Hepatocyte (in vitro differentiated cells): ENCODE results near the gene ARHGEF26.

Source experiments
- EZH2 ChIP-seq: fragments of 200-600 bp; sonication (generic); IDR thresholded peaks from 2 replicates; pipeline ENCODE4 v1.6.1; 2016; ENCODE audit warnings: antibody characterized with exemption, mild to moderate bottlenecking, borderline replicate concordance
- EZH2phosphoT487 ChIP-seq: fragments of 200-600 bp; sonication (generic); IDR thresholded peaks from one replicate; pipeline ENCODE4 v1.6.1; 2018; ENCODE audit warnings: antibody characterized with exemption, mild to moderate bottlenecking, low read depth, moderate library complexity; ENCODE audit not compliant: unreplicated experiment, severe bottlenecking
- TF ChIP-seq, protein P1 (sequence below): fragments of 200-600 bp; sonication (generic); IDR thresholded peaks from 2 replicates; pipeline ENCODE4 v1.5.1; 2016; ENCODE audit warnings: antibody characterized with exemption, mild to moderate bottlenecking; ENCODE audit not compliant: poor library complexity

DNA sequence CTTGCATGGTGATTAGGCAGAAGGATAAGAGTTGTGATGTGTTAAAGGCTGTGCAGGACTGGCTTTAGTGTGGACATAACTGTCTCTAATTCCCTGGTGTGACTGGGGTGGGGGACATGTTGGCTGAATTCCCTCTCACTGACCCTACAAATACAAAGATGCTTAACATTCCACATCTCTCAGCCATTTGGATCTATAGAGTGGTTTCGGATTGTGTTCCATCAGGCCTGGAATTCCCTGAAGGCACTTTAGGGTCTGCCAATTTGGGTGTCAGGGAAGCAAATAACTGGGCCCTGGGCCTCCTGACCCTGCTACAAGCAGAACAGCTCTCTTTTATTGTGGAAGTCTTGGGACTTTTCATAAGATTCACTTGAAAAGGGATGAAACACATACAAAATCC lies 56.2 kb downstream of the ARHGEF26 start:
- TF ChIP-seq, protein P1, sequence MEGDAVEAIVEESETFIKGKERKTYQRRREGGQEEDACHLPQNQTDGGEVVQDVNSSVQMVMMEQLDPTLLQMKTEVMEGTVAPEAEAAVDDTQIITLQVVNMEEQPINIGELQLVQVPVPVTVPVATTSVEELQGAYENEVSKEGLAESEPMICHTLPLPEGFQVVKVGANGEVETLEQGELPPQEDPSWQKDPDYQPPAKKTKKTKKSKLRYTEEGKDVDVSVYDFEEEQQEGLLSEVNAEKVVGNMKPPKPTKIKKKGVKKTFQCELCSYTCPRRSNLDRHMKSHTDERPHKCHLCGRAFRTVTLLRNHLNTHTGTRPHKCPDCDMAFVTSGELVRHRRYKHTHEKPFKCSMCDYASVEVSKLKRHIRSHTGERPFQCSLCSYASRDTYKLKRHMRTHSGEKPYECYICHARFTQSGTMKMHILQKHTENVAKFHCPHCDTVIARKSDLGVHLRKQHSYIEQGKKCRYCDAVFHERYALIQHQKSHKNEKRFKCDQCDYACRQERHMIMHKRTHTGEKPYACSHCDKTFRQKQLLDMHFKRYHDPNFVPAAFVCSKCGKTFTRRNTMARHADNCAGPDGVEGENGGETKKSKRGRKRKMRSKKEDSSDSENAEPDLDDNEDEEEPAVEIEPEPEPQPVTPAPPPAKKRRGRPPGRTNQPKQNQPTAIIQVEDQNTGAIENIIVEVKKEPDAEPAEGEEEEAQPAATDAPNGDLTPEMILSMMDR, result no peak
- TF ChIP-seq EZH2phosphoT487 (no peak), EZH2 (no peak)
